ENCODE measurements around the gene BCAR3.
A peak's percentile ranks its signal among the peaks of the same experiment; 100 is the strongest.
"Not testable (repeated sequence)": the region's sequence is repeated elsewhere in the genome, so short reads cannot be mapped to it uniquely, and the experiment has no call there.

The BCAR3 gene

GRCh38 chr1:93600663-93601062 lies 81.0 kb downstream of the BCAR3 start:
- Mint-ChIP-seq H3K36me3 (no peaks in the 10 kb centered on the region), H3K4me1 (peaks cover 3% of the 10 kb centered on the region), H3K27ac (no peak overlapping the region), H3K9me3 (no peaks in the 10 kb centered on the region), H3K4me3 (no peak overlapping the region)
- no peak for ATAC-seq
- DNase-seq (ENCODE audit: low spot score in 2 of 2), result no peak

DNA sequence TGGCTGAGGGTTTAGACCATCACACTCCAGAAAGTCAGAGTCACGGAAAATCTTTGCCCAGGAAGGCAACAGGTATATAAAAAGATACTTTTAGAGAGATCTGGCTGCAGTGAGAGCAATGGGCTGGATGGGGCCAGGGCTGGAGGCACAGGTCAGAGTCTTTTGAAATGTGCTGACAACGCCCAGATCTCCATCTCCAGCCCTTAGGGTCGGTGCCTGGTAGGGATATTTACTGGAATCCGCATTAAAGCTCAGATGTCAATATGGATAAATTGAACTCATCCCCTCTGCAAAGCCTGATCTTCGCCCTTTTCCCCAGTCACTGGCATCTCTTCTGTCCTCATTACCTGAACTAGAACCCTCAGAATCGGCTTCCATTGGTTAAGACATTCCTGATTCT lies 82.2 kb downstream of the BCAR3 start:
- no peak for ATAC-seq
- H3K27ac Mint-ChIP-seq, result no peak overlapping the region

GRCh38 chr1:93598861-93599439 lies 82.7 kb downstream of the BCAR3 start:
- ATAC-seq (no peak), DNase-seq (ENCODE audit: low spot score in 2 of 2) (no peak)
- Mint-ChIP-seq H3K9me3 (no peaks in the 10 kb centered on the region), H3K36me3 (no peaks in the 10 kb centered on the region), H3K4me1 (no peaks in the 10 kb centered on the region), H3K27ac (no peak overlapping the region), H3K4me3 (no peak overlapping the region)

More for the DNA sequence above, 82.2 kb downstream of the BCAR3 start:
- no peaks in the 10 kb centered on the region for H3K4me1 Mint-ChIP-seq
- no peaks in the 10 kb centered on the region for H3K36me3 Mint-ChIP-seq
- no peak overlapping the region for H3K4me3 Mint-ChIP-seq
- DNase-seq (ENCODE audit: low spot score in 2 of 2), result no peak
- no peaks in the 10 kb centered on the region for H3K9me3 Mint-ChIP-seq

GRCh38 chr1:93598396-93598795 lies 83.2 kb downstream of the BCAR3 start:
- no peak overlapping the region for H3K27ac Mint-ChIP-seq
- no peaks in the 10 kb centered on the region for H3K36me3 Mint-ChIP-seq
- no peaks in the 10 kb centered on the region for H3K9me3 Mint-ChIP-seq
- no peak for ATAC-seq
- H3K4me3 Mint-ChIP-seq, result no peak overlapping the region
- no peak for DNase-seq (ENCODE audit: low spot score in 2 of 2)
- H3K4me1 Mint-ChIP-seq, result no peaks in the 10 kb centered on the region

DNA sequence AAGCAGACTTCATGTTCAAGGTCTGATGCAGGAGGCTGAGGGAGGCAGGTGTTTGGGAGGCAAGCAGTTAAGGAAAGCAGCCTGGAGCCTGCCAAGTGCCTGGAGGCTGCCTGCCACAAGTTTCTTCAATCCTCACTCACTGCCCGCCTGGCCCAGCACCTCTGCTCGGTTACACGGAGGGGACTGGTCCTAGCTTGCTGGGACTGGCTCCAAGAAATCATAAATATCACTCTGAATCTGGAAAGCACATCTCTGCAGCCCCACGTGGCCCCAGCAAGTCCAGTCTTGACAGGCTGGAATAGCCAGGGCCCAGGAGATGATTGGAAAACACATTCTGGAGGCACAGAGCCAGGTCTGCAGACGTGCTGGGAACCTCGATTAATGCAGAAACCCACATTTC lies 83.9 kb downstream of the BCAR3 start:
- Mint-ChIP-seq H3K9me3 (no peaks in the 10 kb centered on the region), H3K36me3 (no peaks in the 10 kb centered on the region), H3K4me3 (no peak overlapping the region), H3K4me1 (no peaks in the 10 kb centered on the region), H3K27ac (no peak overlapping the region)
- no peak for ATAC-seq
- DNase-seq (ENCODE audit: low spot score in 2 of 2), result no peak

DNA sequence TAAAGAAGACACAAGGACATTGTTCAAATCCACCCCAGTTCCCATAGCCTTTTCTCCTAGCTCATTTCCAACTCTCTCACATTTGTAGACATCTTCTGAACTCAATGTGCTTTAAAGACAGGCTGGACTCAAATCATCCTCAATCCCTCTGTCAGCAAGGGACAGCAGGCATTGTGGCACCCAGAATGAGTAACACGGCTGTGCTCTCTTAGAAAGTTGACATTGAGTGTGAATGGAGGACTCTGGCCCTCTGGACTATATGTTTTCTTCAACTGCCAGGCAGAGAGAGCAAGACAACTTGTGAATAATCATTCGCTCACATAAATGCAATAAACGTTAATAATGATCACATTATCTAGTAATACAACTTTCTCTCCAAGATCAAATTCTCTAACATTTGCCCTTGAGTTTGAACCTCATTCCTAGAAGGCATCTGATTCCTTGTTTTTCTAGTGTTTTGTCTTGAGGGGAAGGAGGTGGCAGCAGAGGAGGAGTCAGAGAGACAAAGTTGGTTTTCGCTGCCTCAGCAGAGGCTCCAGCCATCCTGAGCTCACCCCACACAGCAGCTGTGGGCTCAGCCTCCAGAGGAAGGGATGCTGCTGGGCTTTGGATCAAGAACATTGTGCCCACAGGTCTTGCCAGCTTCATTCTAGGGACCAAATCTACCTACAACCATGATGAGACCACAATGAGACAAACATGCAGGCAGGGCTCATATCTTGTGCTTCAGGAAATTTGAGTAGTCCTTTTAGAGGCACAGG lies 85.1 kb downstream of the BCAR3 start:
- Mint-ChIP-seq H3K9me3 (no peaks in the 10 kb centered on the region), H3K27ac (no peak overlapping the region), H3K36me3 (no peaks in the 10 kb centered on the region), H3K4me3 (no peak overlapping the region), H3K4me1 (peaks cover 10% of the 10 kb centered on the region)
- DNase-seq (ENCODE audit: low spot score in 2 of 2) (no peak), ATAC-seq (no peak)

DNA sequence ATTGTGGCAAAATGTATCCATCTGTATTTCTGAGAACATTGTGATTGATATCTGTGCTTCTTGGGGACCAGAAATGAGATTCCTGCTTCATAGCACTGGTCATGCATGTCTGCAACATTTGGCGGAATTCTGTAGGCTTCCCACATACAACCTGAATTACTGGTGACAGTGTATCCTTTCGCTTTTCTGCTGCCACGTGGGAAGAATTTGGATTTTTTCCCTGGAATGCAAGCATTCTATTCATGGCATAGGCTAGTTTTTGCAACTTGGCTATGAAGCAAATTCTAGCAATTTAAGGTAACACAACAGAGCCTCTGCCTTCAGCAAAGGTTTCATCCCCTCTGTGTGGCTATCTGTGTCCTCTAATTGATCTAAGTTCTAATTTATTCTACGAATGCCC lies 85.9 kb downstream of the BCAR3 start:
- ATAC-seq (no peak), DNase-seq (ENCODE audit: low spot score in 2 of 2) (no peak)
- H3K36me3 Mint-ChIP-seq, result no peaks in the 10 kb centered on the region
- H3K4me3 Mint-ChIP-seq, result no peak overlapping the region
- no peak overlapping the region for H3K27ac Mint-ChIP-seq
- H3K4me1 Mint-ChIP-seq, result peaks cover 12% of the 10 kb centered on the region
- H3K9me3 Mint-ChIP-seq, result no peaks in the 10 kb centered on the region

DNA sequence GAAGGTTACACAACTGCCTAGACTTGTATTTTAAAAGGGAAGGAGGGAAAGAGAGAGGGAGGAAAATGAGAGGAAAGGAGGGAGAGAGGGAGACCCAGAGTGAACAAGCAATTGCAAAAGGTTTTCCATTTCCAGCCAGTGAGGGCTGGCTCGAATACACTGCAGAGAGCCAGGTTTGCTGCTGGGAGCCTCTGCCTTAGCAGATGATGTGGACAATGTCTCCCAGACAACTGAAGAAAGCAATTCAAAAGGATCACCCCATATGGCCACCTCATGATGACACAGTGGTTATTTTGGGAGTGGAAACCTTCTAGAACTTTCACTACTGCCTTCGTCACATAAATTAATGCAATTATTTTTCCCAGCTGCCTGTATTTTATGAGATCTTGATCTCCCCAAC lies 86.4 kb downstream of the BCAR3 start:
- Mint-ChIP-seq H3K4me1 (peaks cover 12% of the 10 kb centered on the region), H3K27ac (no peak overlapping the region), H3K4me3 (no peak overlapping the region), H3K36me3 (no peaks in the 10 kb centered on the region), H3K9me3 (no peaks in the 10 kb centered on the region)
- no peak for DNase-seq (ENCODE audit: low spot score in 2 of 2)
- no peak for ATAC-seq

GRCh38 chr1:93594603-93594880 lies 87.1 kb downstream of the BCAR3 start:
- Mint-ChIP-seq H3K36me3 (no peaks in the 10 kb centered on the region), H3K27ac (no peak overlapping the region), H3K4me3 (no peak overlapping the region), H3K4me1 (peaks cover 15% of the 10 kb centered on the region), H3K9me3 (no peaks in the 10 kb centered on the region)
- ATAC-seq, result no peak
- no peak for DNase-seq (ENCODE audit: low spot score in 2 of 2)

DNA sequence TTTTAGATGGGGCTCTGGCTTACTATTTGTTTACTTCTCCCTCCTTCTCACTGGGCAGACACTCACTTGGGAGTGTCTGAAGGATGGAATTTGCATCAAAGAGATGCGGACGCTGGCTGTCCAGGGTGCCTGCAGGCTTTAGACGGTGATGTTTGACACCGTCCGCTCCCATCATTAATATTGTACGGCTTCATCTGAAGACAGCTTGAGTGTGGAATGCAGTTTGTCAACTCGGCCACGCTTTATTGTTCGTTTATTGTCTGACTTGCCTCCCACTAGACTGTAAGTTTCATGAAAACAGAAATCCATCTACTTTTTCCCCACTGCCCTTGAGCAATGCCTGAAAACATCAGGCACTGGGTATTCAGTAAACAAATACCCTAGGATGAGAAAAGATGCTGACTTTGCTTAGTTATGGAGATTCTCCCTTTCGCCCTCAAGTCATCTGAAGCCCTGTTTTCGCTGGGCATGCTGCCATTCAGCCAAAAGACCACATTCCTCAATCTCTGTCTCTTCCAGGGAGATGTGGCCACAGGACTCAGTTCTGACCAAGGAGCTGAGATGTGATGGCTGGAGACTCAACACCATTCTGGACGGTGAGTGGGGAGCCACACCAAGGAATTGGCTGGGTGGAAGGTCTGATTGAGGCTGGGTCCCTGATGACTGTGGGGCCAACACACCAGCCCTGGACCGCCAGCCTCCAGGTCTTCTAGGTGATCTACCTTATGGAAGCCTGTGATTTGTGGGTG lies 87.6 kb downstream of the BCAR3 start:
- Mint-ChIP-seq H3K4me3 (no peak overlapping the region), H3K36me3 (no peaks in the 10 kb centered on the region), H3K9me3 (no peaks in the 10 kb centered on the region), H3K4me1 (peaks cover 18% of the 10 kb centered on the region), H3K27ac (no peak overlapping the region)
- ATAC-seq (no peak), DNase-seq (ENCODE audit: low spot score in 2 of 2) (no peak)

- peaks cover 30% of the 10 kb centered on the region for H3K4me1 Mint-ChIP-seq
- H3K27ac Mint-ChIP-seq, result no peak overlapping the region
- no peak overlapping the region for H3K4me3 Mint-ChIP-seq
- DNase-seq (ENCODE audit: low spot score in 2 of 2) (no peak), ATAC-seq (no peak)
- no peaks in the 10 kb centered on the region for H3K36me3 Mint-ChIP-seq
- no peaks in the 10 kb centered on the region for H3K9me3 Mint-ChIP-seq
Measured at GRCh38 chr1:93592551-93592949, 89.1 kb downstream of the BCAR3 start.

DNA sequence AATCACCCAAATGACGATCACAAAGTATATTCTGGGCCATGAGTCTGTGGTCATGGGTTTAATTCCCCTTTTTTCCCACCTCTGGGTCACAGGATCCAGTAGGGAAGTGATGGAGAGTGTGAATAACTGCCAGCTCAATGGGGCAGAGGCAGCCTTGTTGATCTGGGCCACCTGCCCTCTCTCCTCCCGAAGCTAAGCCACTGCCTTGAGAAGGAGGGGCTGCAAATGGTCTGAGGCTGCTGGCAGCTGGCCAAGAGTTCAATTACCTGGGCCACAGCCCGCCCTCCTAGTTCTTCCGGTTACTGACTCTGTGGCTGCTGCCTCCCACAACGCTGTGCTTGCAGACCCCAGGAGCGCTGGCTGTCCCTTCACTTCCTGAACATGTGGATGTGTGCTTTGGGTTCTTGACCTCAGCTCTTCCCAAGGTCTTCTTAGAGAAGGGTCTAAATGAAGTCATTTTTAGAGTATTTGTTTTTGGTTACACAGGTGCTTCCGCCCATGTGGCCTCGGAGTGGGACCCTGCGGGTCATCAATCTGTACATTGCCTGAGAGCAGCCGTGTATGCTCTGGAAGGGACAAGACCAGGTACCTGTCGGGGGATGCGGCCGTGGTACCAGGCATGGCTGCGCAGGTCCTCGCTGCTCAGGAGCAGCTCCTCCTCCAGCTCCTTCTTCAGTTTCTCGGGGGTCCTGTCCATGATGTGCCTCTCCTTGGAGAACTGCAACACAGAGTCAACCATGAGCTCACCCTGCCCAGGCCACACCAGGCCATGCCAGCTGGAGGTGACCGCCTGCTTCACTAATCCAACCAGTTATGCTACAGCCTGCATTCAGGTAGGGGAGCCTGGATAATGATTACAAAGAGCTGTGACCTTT lies 89.7 kb downstream of the BCAR3 start:
- H3K4me3 Mint-ChIP-seq, result no peak overlapping the region
- H3K9me3 Mint-ChIP-seq, result no peaks in the 10 kb centered on the region
- H3K36me3 Mint-ChIP-seq, result no peaks in the 10 kb centered on the region
- peaks cover 30% of the 10 kb centered on the region for H3K4me1 Mint-ChIP-seq
- DNase-seq (ENCODE audit: low spot score in 2 of 2), result no peak
- peak; percentile 47 for ATAC-seq
- H3K27ac Mint-ChIP-seq, result no peak overlapping the region

GRCh38 chr1:93591291-93591675 lies 90.4 kb downstream of the BCAR3 start:
- not testable (repeated sequence) for H3K9me3 Mint-ChIP-seq; DNase-seq (ENCODE audit: low spot score in 2 of 2); H3K4me3 Mint-ChIP-seq; H3K36me3 Mint-ChIP-seq; ATAC-seq; H3K27ac Mint-ChIP-seq
- H3K4me1 Mint-ChIP-seq, result peaks cover 30% of the 10 kb centered on the region

GRCh38 chr1:93588955-93589354 lies 92.7 kb downstream of the BCAR3 start:
- Mint-ChIP-seq H3K4me3 (no peak overlapping the region), H3K4me1 (peaks cover 30% of the 10 kb centered on the region), H3K9me3 (no peaks in the 10 kb centered on the region), H3K27ac (no peak overlapping the region), H3K36me3 (no peaks in the 10 kb centered on the region)
- ATAC-seq, result no peak
- DNase-seq (ENCODE audit: low spot score in 2 of 2), result no peak

DNA sequence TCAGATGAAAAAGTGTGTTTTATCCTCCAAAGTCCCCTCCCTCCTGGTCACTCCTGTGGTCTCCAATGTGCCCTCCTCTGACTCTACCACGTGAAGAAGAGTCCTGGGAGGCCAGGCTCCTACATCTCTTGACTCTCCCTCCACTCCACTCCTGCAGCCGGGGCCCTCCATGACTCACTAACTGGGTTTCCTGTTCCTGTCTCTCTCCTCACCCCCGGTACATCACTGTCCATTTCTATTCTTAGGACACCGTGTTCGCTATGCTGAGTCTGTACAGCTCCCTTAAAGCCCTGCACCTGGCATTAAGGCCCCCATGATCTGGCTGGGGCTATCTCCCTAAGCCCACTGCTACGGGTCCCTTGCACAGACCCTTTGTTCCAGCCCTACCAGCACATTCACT lies 93.4 kb downstream of the BCAR3 start:
- no peak overlapping the region for H3K4me3 Mint-ChIP-seq
- H3K36me3 Mint-ChIP-seq, result no peaks in the 10 kb centered on the region
- peaks cover 30% of the 10 kb centered on the region for H3K4me1 Mint-ChIP-seq
- H3K9me3 Mint-ChIP-seq, result no peaks in the 10 kb centered on the region
- no peak for DNase-seq (ENCODE audit: low spot score in 2 of 2)
- H3K27ac Mint-ChIP-seq, result no peak overlapping the region
- peak; percentile 75 for ATAC-seq

Measured in stimulated activated effector memory CD8-positive, alpha-beta T cell treated with anti-CD3 and anti-CD28 coated beads, Interleukin-12 subunit alpha, Interleukin-12 subunit beta, amount 100 ng/mL, for 72 hours (primary cell).